GM13976 (cell line): ENCODE measurements around the gene SUSD6.
"Not testable (repeated sequence)": the region's sequence is repeated elsewhere in the genome, so short reads cannot be mapped to it uniquely, and the experiment has no call there.

ENCODE experiments used
- DNase-seq: peaks from one replicate; pipeline ENCODE4 v3.0.0; 2012; ENCODE audit warnings: low spot score
- in situ Hi-C: fragments of 300-500 bp; cut with MboI; formaldehyde crosslinking; loops from one replicate; pipeline ENCODE4 v1.12.0; 2022; ENCODE audit warnings: low sequenced_read_pairs, mixed read lengths, inconsistent platforms; ENCODE audit not compliant: unreplicated experiment
- TF ChIP-seq, protein P1 (sequence below): IDR thresholded peaks from 2 replicates; pipeline ENCODE4 v1.5.1; 2012; ENCODE audit warnings: borderline replicate concordance, mild to moderate bottlenecking; ENCODE audit not compliant: insufficient read depth; ENCODE audit errors: extremely low read depth, missing control alignments, control extremely low read depth

The SUSD6 gene

DNA sequence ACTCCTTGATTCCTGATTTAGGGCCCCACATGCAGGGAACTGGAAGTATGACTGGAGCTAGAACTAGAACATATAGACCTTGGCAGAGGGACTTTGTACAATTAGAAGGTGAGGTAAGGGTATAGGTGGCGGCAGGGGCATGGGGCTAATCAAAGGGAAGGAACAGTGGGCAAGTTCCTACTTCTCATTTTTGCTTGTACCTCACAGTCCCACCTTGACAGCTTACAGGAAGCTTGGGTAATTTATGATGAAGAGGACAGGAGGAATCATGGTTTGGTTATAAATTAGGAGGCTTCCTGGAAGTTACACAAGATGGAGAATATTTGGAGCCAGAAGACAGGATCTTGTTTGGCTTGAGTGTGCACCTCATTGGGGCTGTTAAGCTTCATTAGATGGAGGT, 33.4 kb downstream of the SUSD6 start:
- TF ChIP-seq, protein P1, sequence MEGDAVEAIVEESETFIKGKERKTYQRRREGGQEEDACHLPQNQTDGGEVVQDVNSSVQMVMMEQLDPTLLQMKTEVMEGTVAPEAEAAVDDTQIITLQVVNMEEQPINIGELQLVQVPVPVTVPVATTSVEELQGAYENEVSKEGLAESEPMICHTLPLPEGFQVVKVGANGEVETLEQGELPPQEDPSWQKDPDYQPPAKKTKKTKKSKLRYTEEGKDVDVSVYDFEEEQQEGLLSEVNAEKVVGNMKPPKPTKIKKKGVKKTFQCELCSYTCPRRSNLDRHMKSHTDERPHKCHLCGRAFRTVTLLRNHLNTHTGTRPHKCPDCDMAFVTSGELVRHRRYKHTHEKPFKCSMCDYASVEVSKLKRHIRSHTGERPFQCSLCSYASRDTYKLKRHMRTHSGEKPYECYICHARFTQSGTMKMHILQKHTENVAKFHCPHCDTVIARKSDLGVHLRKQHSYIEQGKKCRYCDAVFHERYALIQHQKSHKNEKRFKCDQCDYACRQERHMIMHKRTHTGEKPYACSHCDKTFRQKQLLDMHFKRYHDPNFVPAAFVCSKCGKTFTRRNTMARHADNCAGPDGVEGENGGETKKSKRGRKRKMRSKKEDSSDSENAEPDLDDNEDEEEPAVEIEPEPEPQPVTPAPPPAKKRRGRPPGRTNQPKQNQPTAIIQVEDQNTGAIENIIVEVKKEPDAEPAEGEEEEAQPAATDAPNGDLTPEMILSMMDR = no peak
- no peak for DNase-seq
- in situ Hi-C loops = no loop called here

DNA sequence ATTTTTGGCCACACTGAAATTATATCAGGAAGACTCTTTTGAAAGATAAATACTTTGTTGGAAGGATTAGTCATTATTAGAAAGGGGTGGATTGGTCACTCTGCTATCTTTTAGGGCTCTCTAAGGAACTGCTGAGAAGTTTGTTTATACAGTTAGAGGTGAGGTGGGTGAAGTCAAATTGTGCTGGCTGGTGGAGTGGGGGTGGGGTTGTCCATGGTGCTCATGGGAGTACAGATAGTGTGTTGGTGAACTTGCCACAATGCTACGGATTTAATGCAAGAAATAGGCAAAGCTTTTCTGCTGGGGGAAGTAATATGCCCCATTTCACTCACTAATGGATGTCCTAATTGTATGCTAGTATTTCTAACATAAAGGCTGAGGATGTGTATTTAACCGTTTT, 35.8 kb downstream of the SUSD6 start:
- DNase-seq = no peak
- TF ChIP-seq, protein P1 = no peak
- in situ Hi-C loops = no loop called here

DNA sequence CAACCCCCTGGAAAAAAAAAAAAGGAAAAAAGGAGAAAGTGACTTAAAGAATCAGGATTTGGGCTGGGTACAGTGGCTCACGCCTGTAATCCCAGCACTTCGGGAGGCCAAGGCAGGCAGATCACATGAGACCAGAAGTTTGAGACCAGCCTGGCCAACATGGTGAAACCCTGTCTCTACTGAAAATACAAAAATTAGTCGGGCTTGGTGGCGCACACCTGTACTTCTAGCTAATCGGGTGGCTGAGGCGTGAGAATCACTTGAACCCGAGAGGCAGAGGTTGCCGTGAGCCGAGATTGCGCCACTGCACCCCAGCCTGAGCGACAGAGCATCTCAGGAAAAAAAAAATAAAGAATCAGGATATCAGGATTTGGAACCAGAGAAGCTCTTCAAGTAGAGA, 36.2 kb downstream of the SUSD6 start:
- in situ Hi-C loops, DNase-seq: not testable (repeated sequence)

DNA sequence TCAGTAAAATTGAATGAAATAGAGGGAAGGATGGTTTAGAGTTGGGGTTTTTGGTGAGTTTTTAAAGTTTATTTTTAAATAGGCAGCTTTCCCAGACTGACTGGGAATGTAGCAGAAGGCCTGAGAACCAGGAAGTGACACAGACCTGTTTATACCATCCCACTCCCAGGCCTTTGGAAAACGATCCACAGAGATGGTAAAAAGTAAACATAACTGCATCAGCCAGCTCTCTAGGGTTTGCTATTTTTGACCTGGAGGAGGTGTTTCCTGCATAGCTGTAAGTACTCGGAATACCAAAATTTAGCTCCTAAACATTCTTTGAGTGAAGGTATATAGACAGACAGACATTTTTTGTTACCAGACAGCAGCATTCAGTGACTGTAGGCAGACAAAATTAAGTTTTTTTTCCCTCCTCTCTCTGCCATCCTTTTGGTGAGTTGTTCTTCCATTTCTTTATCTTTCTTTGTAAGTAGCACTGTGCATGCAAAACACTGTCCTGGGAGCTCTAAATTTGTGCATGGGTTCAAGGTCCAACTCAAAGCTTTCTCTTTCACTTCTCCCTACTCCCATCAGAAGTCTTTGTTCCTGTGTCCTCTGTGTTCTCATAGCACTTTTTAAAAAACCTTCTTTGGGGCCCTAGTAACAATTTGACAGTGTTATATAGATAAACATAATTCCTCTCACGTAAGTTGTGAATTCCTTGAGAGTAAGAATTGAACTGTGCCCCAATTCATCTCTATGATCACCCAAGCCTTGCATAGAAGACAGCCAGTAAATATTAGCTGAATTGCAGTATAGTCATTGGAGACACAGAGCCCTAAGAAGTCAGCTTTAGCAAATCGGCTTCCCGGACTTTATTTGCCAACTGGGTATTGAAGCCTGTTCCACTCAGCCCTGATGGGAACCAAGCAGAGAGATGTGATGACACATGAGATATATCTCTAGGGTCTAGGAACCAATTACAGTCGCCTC, 37.4 kb downstream of the SUSD6 start:
- in situ Hi-C loops = no loop called here
- no peak for DNase-seq
- TF ChIP-seq, protein P1 = no peak

DNA sequence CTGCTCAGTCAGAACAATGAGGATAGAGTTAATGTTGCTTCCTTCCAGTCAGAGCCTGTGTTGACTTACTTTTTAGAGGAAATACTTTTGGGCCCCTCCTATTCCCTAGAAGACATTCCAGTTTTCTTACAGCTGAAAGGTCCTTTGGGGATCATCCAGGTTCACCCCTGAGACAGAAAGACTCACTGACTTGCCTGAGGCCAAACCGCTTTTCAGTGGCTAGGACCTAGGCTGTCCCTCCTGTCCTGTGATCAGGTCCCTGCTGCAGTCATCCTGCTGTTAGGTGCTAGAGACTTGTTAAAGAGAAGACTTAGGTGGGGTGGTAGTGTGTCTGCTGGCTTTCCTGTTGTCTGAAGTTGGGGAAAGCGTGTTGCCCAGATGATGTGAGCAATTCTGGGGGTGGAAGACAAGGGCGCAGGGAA, 39.6 kb downstream of the SUSD6 start:
- DNase-seq = no peak
- TF ChIP-seq, protein P1 = no peak
- in situ Hi-C loops = no loop called here

DNA sequence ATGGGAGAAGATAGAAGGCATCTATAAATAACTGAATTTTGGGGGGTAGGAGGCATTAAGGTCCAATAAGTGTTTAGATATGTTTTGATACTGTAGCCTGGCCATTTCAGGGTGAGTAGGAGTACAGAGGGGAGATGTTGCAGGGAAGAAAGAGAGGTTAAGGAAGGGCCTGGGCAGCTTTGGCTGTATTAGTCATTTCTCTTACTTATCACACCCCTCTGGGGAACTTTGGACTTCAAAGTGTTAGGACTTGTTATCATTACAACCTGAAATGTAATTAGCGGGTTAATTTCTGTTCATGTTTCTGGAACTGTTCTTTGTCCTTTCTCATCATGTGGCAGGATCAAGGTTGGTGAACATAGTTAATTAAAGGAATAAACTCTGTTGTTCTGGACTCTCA, 40.3 kb downstream of the SUSD6 start:
- in situ Hi-C loops = no loop called here
- DNase-seq = no peak
- TF ChIP-seq, protein P1 = no peak

DNA sequence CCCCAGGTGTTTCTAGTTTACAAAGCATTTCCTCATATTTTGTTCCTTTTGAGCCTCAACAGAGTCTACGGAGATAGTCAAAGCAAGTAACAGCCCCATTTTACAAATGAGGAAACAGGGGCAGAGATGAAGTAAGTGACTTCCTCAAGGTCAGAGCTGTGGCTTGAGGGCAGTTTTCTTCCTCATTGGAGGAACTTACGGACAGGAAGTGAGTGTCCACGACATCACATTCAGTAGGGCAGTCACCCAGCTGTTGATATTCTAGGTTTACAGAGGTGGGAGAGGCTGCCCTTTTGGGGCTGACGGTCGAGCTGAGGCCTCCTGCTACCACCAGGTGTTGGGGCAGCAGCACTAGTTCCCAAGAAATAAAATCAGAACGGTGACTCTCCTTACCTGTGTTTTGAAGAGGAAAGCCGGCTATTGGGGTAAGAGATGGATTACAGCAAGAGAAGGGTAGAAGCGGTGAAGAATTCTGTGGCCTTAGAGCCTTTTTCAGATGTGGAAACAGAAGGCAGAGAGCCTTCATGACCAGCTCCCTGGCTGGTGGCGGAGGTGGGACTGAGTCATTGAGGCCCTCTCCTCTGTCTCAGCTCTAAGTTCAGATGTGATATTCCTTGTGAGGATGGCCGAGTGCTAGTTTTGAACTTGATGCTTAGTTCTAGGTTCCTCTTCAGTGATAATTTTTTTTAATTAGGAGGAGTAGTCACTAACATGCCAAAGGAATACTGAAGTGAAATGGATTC, 41.7 kb downstream of the SUSD6 start:
- TF ChIP-seq, protein P1 = no peak
- in situ Hi-C loops = no loop called here
- no peak for DNase-seq
